HepG2 (cell line): ENCODE measurements around the gene MYO1E. TPM values are rescaled to one million over a fixed set of nuclear protein-coding genes. Genes with fewer than 3 reads are reported as not detected.

ENCODE experiments used
- CC2D1A ChIP-seq: sonication (generic); formaldehyde crosslinking; IDR thresholded peaks from 2 replicates; pipeline ENCODE4 v1.8.1; 2023; ENCODE audit warnings: mild to moderate bottlenecking, missing genetic modification reagents
- CREBL2 ChIP-seq: sonication (generic); formaldehyde crosslinking; IDR thresholded peaks from 2 replicates; pipeline ENCODE4 v1.8.1; 2023; ENCODE audit warnings: missing genetic modification reagents, mild to moderate bottlenecking, borderline replicate concordance
- GABPA ChIP-seq, 2 experiments: IDR thresholded peaks; 2 replicates each; pipeline ENCODE4 v1.6.1; 2011 to 2016; ENCODE audit warnings: low read depth in 2 of 2, low read length in 1 of 2, missing biosample characterization in 1 of 2, missing genetic modification characterization in 1 of 2
- GATAD2A ChIP-seq: IDR thresholded peaks from 2 replicates; pipeline ENCODE4 v1.6.1; 2016
- HOXA7 ChIP-seq: sonication (generic); formaldehyde crosslinking; IDR thresholded peaks from 2 replicates; pipeline ENCODE4 v1.8.1; 2022; ENCODE audit warnings: mild to moderate bottlenecking, missing genetic modification reagents, moderate library complexity
- HOXA9 ChIP-seq: sonication (generic); formaldehyde crosslinking; IDR thresholded peaks from 2 replicates; pipeline ENCODE4 v1.8.1; 2022; ENCODE audit warnings: missing genetic modification reagents, mild to moderate bottlenecking, moderate library complexity, borderline replicate concordance
- KMT2A ChIP-seq: sonication (generic); formaldehyde crosslinking; IDR thresholded peaks from 2 replicates; pipeline ENCODE4 v1.4.0; 2020; ENCODE audit warnings: missing genetic modification reagents
- MIER2 ChIP-seq: IDR thresholded peaks from 2 replicates; pipeline ENCODE4 v1.6.1; 2016; ENCODE audit warnings: missing biosample characterization, missing genetic modification reagents
- MYNN ChIP-seq: sonication (generic); formaldehyde crosslinking; IDR thresholded peaks from 2 replicates; pipeline ENCODE4 v1.4.0; 2020; ENCODE audit warnings: mild to moderate bottlenecking, low read depth, missing genetic modification reagents
- NCOR1 ChIP-seq: fragments of 200-600 bp; sonication (generic); IDR thresholded peaks from 2 replicates; pipeline ENCODE4 v1.7.0; 2017; ENCODE audit warnings: antibody characterized with exemption, low read length, borderline replicate concordance
- NR1H2 ChIP-seq: sonication (generic); formaldehyde crosslinking; IDR thresholded peaks from 2 replicates; pipeline ENCODE4 v1.8.1; 2022; ENCODE audit warnings: low read depth, missing genetic modification reagents, borderline replicate concordance
- SMYD3 ChIP-seq: sonication (generic); formaldehyde crosslinking; IDR thresholded peaks from 2 replicates; pipeline ENCODE4 v1.8.1; 2023; ENCODE audit warnings: mild to moderate bottlenecking, missing genetic modification reagents
- SP4 ChIP-seq: sonication (generic); formaldehyde crosslinking; IDR thresholded peaks from 2 replicates; pipeline ENCODE4 v1.8.1; 2023; ENCODE audit warnings: mild to moderate bottlenecking, missing genetic modification reagents
- ZFP90 ChIP-seq: sonication (generic); formaldehyde crosslinking; IDR thresholded peaks from 2 replicates; pipeline ENCODE4 v1.8.0; 2022; ENCODE audit warnings: missing genetic modification reagents, mild to moderate bottlenecking, inconsistent platforms, borderline replicate concordance
- ZHX2 ChIP-seq, 2 experiments: sonication (generic) in 1 of 2; formaldehyde crosslinking in 1 of 2; IDR thresholded peaks; 2 replicates each; pipeline versions ENCODE4 v1.6.1 to v1.9.0; 2014 to 2022; ENCODE audit warnings: antibody characterized with exemption in 1 of 2, borderline replicate concordance in 1 of 2, inconsistent platforms in 1 of 2, low read depth in 1 of 2, missing genetic modification reagents in 1 of 2
- ZNF251 ChIP-seq: sonication (generic); formaldehyde crosslinking; IDR thresholded peaks from 2 replicates; pipeline ENCODE4 v1.9.0; 2021; ENCODE audit warnings: mild to moderate bottlenecking, missing genetic modification reagents
- ZNF432 ChIP-seq: sonication (generic); formaldehyde crosslinking; IDR thresholded peaks from 2 replicates; pipeline ENCODE4 v1.5.0; 2020; ENCODE audit warnings: missing genetic modification reagents, mild to moderate bottlenecking, borderline replicate concordance
- ZNF441 ChIP-seq: sonication (generic); formaldehyde crosslinking; IDR thresholded peaks from 2 replicates; pipeline ENCODE4 v1.7.0; 2021; ENCODE audit warnings: missing genetic modification reagents, borderline replicate concordance
- ZNF562 ChIP-seq: sonication (generic); formaldehyde crosslinking; IDR thresholded peaks from 2 replicates; pipeline ENCODE4 v1.8.0; 2022; ENCODE audit warnings: missing genetic modification reagents, borderline replicate concordance
- ZNF609 ChIP-seq: sonication (generic); formaldehyde crosslinking; IDR thresholded peaks from 2 replicates; pipeline ENCODE4 v1.4.0; 2020; ENCODE audit warnings: mild to moderate bottlenecking, missing genetic modification reagents, borderline replicate concordance
- polyA plus RNA-seq, 8 experiments: library from polyadenylated mRNA; depleted of rRNA in 3 of 8; stranded (reverse) in 7 of 8; unstranded in 1 of 8; fragments of >200 nt; fragmentation: Illumina TruSeq in 4 of 8; extraction: Trizol in 4 of 8; gene quantifications; 2 replicates each; pipeline versions ENCODE4 v1.2.1 to v1.2.3, GENCODE V29; 2011 to 2016; ENCODE audit warnings: low read depth in 4 of 8, missing spikeins in 1 of 8, mixed read lengths in 1 of 8; ENCODE audit not compliant: insufficient read depth in 1 of 8
- total RNA-seq, 5 experiments: library from RNA; depleted of rRNA; stranded (reverse); fragments of >200 nt; fragmentation: Illumina TruSeq; extraction: Trizol; gene quantifications; 2 replicates each; pipeline ENCODE4 v1.2.3, GENCODE V29; 2016; ENCODE audit warnings: low read depth in 1 of 5

MYO1E gene
- total and polyA plus RNA-seq, 2 of the 13 experiments (the other 11 are each of a cell fraction or from before 2014, with no cell fraction given) = 15.7 to 25.1 TPM

- no peak for TF ChIP-seq ZHX2 (IDR thresholded peaks at IDR 0.05; ENCODE audit: low read depth)
- TF ChIP-seq ZHX2 (CRISPR knock-in tag; IDR thresholded peaks at IDR 0.05; ENCODE audit: borderline replicate concordance) = no peak
- no peak for TF ChIP-seq ZNF251 (CRISPR knock-in tag)
- no peak for TF ChIP-seq CREBL2 (CRISPR knock-in tag)
- TF ChIP-seq GABPA (IDR thresholded peaks at IDR 0.05; ENCODE audit: low read depth, low read length) = no peak
- no peak for TF ChIP-seq GABPA (CRISPR knock-in tag; IDR thresholded peaks at IDR 0.05; ENCODE audit: low read depth)
- no peak for TF ChIP-seq NCOR1
- TF ChIP-seq HOXA7 (CRISPR knock-in tag) = no peak
- TF ChIP-seq MIER2 (CRISPR knock-in tag) = no peak
- no peak for TF ChIP-seq KMT2A (CRISPR knock-in tag)
- TF ChIP-seq SMYD3 (CRISPR knock-in tag) = no peak
- no peak for TF ChIP-seq ZFP90
- no peak for TF ChIP-seq ZNF441 (CRISPR knock-in tag)
- TF ChIP-seq MYNN (CRISPR knock-in tag) = no peak
- no peak for TF ChIP-seq SP4 (CRISPR knock-in tag)
- TF ChIP-seq GATAD2A = peak; percentile 76
- no peak for TF ChIP-seq ZNF432 (CRISPR knock-in tag)
- no peak for TF ChIP-seq ZNF562 (CRISPR knock-in tag)
- no peak for TF ChIP-seq CC2D1A (CRISPR knock-in tag)
- TF ChIP-seq NR1H2 = no peak
- no peak for TF ChIP-seq HOXA9 (CRISPR knock-in tag)
- peak; percentile 80 for TF ChIP-seq ZNF609 (CRISPR knock-in tag)
Measured at GRCh38 chr15:59339252-59339672, 33.4 kb downstream of the MYO1E start (continued).
